ENCODE data around the gene LHPP. TPM values are rescaled to one million over a fixed set of nuclear protein-coding genes. Genes with fewer than 3 reads are reported as not detected.

The LHPP gene
- total RNA-seq, 1 experiment from 2014 or later, result 15.4 TPM

GRCh38 chr10:124592736-124593430 is 131.3 kb downstream of the LHPP start:
- no peak for DNase-seq (ENCODE audit: low spot score)

- DNase-seq (ENCODE audit: low spot score), result no peak
Observed at GRCh38 chr10:124593431-124593985, 131.9 kb downstream of the LHPP start.

GRCh38 chr10:124594240-124594639 is 132.6 kb downstream of the LHPP start:
- no peak for DNase-seq (ENCODE audit: low spot score)

- DNase-seq (ENCODE audit: low spot score), result no peak
Observed at GRCh38 chr10:124595143-124595883, 133.7 kb downstream of the LHPP start.

GRCh38 chr10:124596116-124596785 is 134.6 kb downstream of the LHPP start:
- DNase-seq (ENCODE audit: low spot score), result no peak

- peak; percentile 42 for DNase-seq (ENCODE audit: low spot score)
Observed at GRCh38 chr10:124596962-124597845, 135.6 kb downstream of the LHPP start.

GRCh38 chr10:124597846-124598165 is 136.2 kb downstream of the LHPP start:
- no peak for DNase-seq (ENCODE audit: low spot score)

- DNase-seq (ENCODE audit: low spot score), result no peak
Observed at GRCh38 chr10:124598196-124598595, 136.6 kb downstream of the LHPP start.

- no peak for DNase-seq (ENCODE audit: low spot score)
Observed at GRCh38 chr10:124598773-124599587, 137.4 kb downstream of the LHPP start.

- no peak for DNase-seq (ENCODE audit: low spot score)
Observed at GRCh38 chr10:124599588-124600050, 138.0 kb downstream of the LHPP start.

GRCh38 chr10:124600051-124600880 is 138.6 kb downstream of the LHPP start:
- no peak for DNase-seq (ENCODE audit: low spot score)

- no peak for DNase-seq (ENCODE audit: low spot score)
Observed at GRCh38 chr10:124601016-124601415, 139.4 kb downstream of the LHPP start.

- DNase-seq (ENCODE audit: low spot score), result no peak
Observed at GRCh38 chr10:124601431-124602120, 140.0 kb downstream of the LHPP start.

- no peak for DNase-seq (ENCODE audit: low spot score)
Observed at GRCh38 chr10:124602121-124602561, 140.5 kb downstream of the LHPP start.

- DNase-seq (ENCODE audit: low spot score), result no peak
Observed at GRCh38 chr10:124602646-124603365, 141.2 kb downstream of the LHPP start.

GRCh38 chr10:124603376-124604213 is 142.0 kb downstream of the LHPP start:
- no peak for DNase-seq (ENCODE audit: low spot score)
